Activated CD8-positive, alpha-beta T cell treated with anti-CD3 and anti-CD28 coated beads for 36 hours (primary cell): Measurements from ENCODE around the gene AFMID. TPM values are rescaled to one million over a fixed set of nuclear protein-coding genes. Genes with fewer than 3 reads are reported as not detected.
A peak's percentile ranks its signal among the peaks of the same experiment; 100 is the strongest.
"Not testable (repeated sequence)": the region's sequence is repeated elsewhere in the genome, so short reads cannot be mapped to it uniquely, and the experiment has no call there.

Experiments used
- ATAC-seq: fragments of 200-7000 bp; cut with Tn5 transposase; one replicate; pipeline ENCODE4 v1.10.0; 2021; ENCODE audit warnings: mild to moderate bottlenecking, moderate library complexity
- CTCF ChIA-PET: fragments of 350-600 bp; sonication (Branson Sonifier 250); formaldehyde crosslinking; loops from one replicate; lab custom pipeline; 2021; ENCODE audit warnings: antibody characterized with exemption; lab: Charles Lee
- POLR2A ChIA-PET: fragments of 350-600 bp; sonication (Branson Sonifier 250); formaldehyde crosslinking; loops from one replicate; lab custom pipeline; 2021; ENCODE audit warnings: antibody characterized with exemption; lab: Charles Lee
- DNase-seq: peaks from one replicate; pipeline ENCODE4 v3.0.0-alpha.2; 2020
- H3K27ac Mint-ChIP-seq: one replicate; pipeline ENCODE4 v1.8.0; 2021; ENCODE audit warnings: mild to moderate bottlenecking, mixed read lengths
- H3K27me3 Mint-ChIP-seq: one replicate; pipeline ENCODE4 v1.8.0; 2021; ENCODE audit warnings: mixed read lengths
- H3K36me3 Mint-ChIP-seq: one replicate; pipeline ENCODE4 v1.8.0; 2021; ENCODE audit warnings: low read depth, mixed read lengths
- H3K4me1 Mint-ChIP-seq: one replicate; pipeline ENCODE4 v1.8.0; 2021; ENCODE audit warnings: low read depth, mixed read lengths
- H3K4me3 Mint-ChIP-seq: one replicate; pipeline ENCODE4 v1.8.0; 2021; ENCODE audit warnings: mild to moderate bottlenecking, moderate library complexity, mixed read lengths
- H3K9me3 Mint-ChIP-seq: one replicate; pipeline ENCODE4 v1.8.0; 2021; ENCODE audit warnings: mixed read lengths
- intact Hi-C: fragments of 100-400 bp; cut with micrococcal nuclease; formaldehyde crosslinking; loops from one replicate; pipeline ENCODE4 v1.10.0; 2022
- total RNA-seq, 2 experiments: library from RNA; stranded (reverse); gene quantifications; one replicate each; pipeline ENCODE4 v1.2.3, GENCODE V29; 2021
- TF ChIP-seq, protein P1 (sequence below): fragments of 200-600 bp; IDR thresholded peaks from one replicate; pipeline ENCODE4 v1.8.0; 2022; ENCODE audit warnings: antibody characterized with exemption, mild to moderate bottlenecking

The AFMID gene
- total RNA-seq, 2 experiments from 2014 or later = 20.8 to 27.9 TPM

DNA sequence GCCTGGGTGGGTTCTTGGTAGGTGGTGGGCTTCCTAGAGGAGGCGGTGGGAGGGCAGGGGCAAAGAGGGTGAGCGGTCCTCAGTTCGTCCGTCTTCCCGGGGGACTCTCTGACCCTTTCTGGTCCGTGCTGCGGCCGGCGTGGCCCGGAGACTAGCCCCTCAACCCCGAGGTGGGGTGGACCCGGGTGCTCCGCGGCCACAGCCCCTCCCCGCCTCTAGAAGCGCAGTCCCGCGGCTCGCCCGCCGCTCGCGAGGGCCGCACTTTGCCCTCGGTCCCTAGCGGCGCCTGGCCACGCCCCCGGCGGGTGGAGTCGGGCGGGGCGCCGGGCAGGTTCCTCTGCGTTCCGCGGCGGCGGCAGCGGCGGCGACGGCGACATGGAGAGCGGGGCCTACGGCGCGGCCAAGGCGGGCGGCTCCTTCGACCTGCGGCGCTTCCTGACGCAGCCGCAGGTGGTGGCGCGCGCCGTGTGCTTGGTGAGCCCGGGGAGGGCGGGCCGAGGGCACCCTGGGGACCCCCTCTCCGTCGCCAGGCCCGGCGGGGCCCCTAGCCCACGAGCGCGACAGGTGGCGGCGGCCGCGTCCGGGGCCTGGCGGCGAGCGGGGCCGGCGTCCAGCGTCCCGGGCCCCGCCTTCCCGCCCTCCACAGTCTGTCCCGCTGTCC, 18.8 kb upstream of the AFMID start, which contains the start of gene SYNGR2:
TSS of gene SYNGR2 (plus strand) at position 340 of the 661 bp plus-strand sequence. CDS start at position 376, 36 bp downstream.
- CTCF ChIA-PET = interaction anchor here (1.1 kb wide), 1 partner anchor 34 kb away, joined by 3 read pairs; no protein-coding TSS in a partner anchor
- intact Hi-C loops = loop anchor here (5.0 kb wide), 1 partner anchor 56 kb away; no protein-coding TSS in a partner anchor
- TF ChIP-seq, protein P1, sequence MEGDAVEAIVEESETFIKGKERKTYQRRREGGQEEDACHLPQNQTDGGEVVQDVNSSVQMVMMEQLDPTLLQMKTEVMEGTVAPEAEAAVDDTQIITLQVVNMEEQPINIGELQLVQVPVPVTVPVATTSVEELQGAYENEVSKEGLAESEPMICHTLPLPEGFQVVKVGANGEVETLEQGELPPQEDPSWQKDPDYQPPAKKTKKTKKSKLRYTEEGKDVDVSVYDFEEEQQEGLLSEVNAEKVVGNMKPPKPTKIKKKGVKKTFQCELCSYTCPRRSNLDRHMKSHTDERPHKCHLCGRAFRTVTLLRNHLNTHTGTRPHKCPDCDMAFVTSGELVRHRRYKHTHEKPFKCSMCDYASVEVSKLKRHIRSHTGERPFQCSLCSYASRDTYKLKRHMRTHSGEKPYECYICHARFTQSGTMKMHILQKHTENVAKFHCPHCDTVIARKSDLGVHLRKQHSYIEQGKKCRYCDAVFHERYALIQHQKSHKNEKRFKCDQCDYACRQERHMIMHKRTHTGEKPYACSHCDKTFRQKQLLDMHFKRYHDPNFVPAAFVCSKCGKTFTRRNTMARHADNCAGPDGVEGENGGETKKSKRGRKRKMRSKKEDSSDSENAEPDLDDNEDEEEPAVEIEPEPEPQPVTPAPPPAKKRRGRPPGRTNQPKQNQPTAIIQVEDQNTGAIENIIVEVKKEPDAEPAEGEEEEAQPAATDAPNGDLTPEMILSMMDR = no peak
- no peaks in the 10 kb centered on the region for H3K9me3 Mint-ChIP-seq
- ATAC-seq (peak; percentile 82), DNase-seq (peak; percentile 86)
- H3K27me3 Mint-ChIP-seq = no peaks in the 10 kb centered on the region
- peak within 1 kb of the TSS; percentile 79 for H3K27ac Mint-ChIP-seq
- H3K4me3 Mint-ChIP-seq = peak within 1 kb of the TSS; percentile 77
- POLR2A ChIA-PET = interaction anchor here (1.2 to 10.2 kb wide), 4 partner anchors 13 to 25 kb away, joined by 4 to 100 read pairs (median 19); partner anchors contain the start of genes AFMID and TK1
- peaks cover 41% of the 10 kb centered on the region for H3K4me1 Mint-ChIP-seq
- peaks cover 24% of the 10 kb centered on the region for H3K36me3 Mint-ChIP-seq

DNA sequence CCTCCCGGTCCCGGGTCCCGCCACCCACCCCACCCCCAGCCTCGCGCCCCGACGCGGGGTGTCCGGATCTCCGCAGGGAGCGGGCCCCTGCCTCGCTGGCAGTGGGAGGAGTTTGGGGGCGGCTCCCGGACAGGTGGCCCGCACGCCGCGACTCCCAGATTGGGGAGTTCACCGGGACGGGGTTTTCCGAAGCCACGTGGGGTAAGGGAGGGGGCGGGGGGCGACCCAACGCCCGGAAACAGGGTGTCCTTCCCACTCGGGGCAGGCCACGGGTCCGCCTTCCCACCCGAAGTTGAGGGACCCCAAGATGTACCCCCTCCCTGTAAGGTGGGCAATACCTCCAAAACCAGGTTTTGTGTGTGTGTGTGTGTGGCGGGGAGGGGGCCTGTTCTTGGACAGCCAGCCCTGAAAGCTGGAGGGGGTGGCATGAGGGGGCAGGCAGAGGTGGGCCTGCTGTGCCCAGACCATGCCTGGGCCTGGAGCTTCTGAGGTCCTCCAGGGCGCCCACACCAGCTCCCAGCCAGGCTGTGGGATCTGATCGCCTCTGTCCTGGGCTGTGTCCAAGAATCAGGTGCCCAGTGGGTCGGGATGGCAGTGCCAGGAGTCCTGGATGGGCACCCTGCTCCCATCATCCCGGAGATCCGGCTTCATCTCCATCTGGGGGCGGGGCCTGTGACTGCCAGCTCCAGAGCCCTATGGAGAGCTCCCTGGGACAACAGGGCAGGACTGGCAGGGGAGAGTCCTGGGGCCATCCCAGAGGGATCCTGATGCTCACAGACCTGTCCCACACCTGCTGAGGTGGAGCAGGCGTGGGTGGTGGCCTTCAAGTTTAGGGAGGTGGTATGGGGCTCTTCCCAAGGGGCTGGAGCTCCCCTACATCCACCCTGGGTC, 18.0 kb upstream of the AFMID start:
- ATAC-seq = peak; percentile 45
- intact Hi-C loops = loop anchor here (5.0 kb wide), 1 partner anchor 57 kb away; no protein-coding TSS in a partner anchor
- H3K9me3 Mint-ChIP-seq = no peaks in the 10 kb centered on the region
- H3K4me3 Mint-ChIP-seq = peak overlapping the region; percentile 76
- H3K4me1 Mint-ChIP-seq = peaks cover 45% of the 10 kb centered on the region
- H3K27ac Mint-ChIP-seq = peak overlapping the region; percentile 64
- H3K27me3 Mint-ChIP-seq = no peaks in the 10 kb centered on the region
- CTCF ChIA-PET = interaction anchor here (0.7 to 1.1 kb wide), 3 partner anchors 15 to 57 kb away, joined by 3 to 7 read pairs (median 3); no protein-coding TSS in a partner anchor
- peak; percentile 71 for DNase-seq
- POLR2A ChIA-PET = interaction anchor here (0.5 to 10.2 kb wide), 16 partner anchors 9 to 322 kb away, joined by 3 to 100 read pairs (median 4); partner anchors contain the start of genes AFMID, TK1 and TMC8
- TF ChIP-seq, protein P1 = no peak
- peaks cover 30% of the 10 kb centered on the region for H3K36me3 Mint-ChIP-seq

DNA sequence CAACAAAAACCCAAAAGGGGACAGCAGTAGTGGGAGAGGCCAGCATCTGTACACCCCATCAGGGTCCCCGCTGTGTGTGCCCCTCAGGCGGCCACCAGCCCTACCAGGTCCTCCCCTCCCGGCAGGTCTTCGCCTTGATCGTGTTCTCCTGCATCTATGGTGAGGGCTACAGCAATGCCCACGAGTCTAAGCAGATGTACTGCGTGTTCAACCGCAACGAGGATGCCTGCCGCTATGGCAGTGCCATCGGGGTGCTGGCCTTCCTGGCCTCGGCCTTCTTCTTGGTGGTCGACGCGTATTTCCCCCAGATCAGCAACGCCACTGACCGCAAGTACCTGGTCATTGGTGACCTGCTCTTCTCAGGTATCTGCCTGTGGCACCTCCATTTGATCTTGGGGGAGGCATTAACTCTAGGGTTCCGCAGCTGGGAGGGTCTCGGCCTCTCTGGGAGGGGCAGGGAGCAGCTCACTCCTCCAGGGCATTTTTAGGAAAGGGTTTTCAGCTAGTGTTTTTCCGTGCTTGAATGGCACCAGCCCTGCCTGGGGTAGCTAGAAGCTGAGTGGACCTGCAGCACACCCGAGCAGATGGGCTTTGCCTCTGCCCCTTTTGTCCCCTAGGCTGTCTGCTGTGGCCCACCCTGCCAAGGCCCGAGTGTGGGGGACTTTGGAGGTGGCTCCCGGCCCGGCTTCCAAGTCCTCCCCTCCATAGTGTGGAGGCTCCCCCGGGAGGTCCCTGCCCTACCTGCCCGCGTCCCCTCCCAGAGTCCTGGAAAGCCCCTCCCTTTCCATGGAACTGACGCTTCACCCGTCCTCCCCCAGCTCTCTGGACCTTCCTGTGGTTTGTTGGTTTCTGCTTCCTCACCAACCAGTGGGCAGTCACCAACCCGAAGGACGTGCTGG, 16.2 kb upstream of the AFMID start:
- Mint-ChIP-seq H3K27ac (peak overlapping the region; percentile 64), H3K4me1 (peaks cover 46% of the 10 kb centered on the region), H3K9me3 (no peaks in the 10 kb centered on the region), H3K36me3 (peaks cover 43% of the 10 kb centered on the region), H3K27me3 (no peaks in the 10 kb centered on the region), H3K4me3 (peak overlapping the region; percentile 76)
- ATAC-seq (no peak), DNase-seq (no peak)
- intact Hi-C loops = no loop called here
- ChIA-PET POLR2A (interaction anchor here (0.9 to 10.2 kb wide), 11 partner anchors 9 to 58 kb away, joined by 3 to 100 read pairs (median 5); partner anchors contain the start of genes AFMID, C17orf99, TK1 and TMC8), CTCF (interaction anchor here (0.9 to 1.2 kb wide), 2 partner anchors 86 to 87 kb away, joined by 3 read pairs; no protein-coding TSS in a partner anchor)
- TF ChIP-seq, protein P1 = no peak

DNA sequence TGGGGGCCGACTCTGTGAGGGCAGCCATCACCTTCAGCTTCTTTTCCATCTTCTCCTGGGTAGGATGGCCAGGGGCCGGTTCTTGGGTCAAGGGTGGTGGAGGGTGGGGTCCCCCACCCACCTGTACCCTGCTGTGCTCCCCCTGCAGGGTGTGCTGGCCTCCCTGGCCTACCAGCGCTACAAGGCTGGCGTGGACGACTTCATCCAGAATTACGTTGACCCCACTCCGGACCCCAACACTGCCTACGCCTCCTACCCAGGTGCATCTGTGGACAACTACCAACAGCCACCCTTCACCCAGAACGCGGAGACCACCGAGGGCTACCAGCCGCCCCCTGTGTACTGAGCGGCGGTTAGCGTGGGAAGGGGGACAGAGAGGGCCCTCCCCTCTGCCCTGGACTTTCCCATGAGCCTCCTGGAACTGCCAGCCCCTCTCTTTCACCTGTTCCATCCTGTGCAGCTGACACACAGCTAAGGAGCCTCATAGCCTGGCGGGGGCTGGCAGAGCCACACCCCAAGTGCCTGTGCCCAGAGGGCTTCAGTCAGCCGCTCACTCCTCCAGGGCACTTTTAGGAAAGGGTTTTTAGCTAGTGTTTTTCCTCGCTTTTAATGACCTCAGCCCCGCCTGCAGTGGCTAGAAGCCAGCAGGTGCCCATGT, 15.4 kb upstream of the AFMID start:
- H3K36me3 Mint-ChIP-seq = peaks cover 46% of the 10 kb centered on the region
- H3K4me1 Mint-ChIP-seq = peaks cover 52% of the 10 kb centered on the region
- intact Hi-C loops, DNase-seq, H3K9me3 Mint-ChIP-seq, H3K27me3 Mint-ChIP-seq, H3K4me3 Mint-ChIP-seq, ATAC-seq: not testable (repeated sequence)
- ChIA-PET CTCF (interaction anchor here (1.2 kb wide), 1 partner anchor 88 kb away, joined by 3 read pairs; no protein-coding TSS in a partner anchor), POLR2A (interaction anchor here (0.9 to 10.2 kb wide), 10 partner anchors 9 to 47 kb away, joined by 3 to 100 read pairs (median 4); partner anchors contain the start of genes AFMID, TK1 and TMC8)
- peak overlapping the region; percentile 52 for H3K27ac Mint-ChIP-seq
